HPDE6-E6E7 (cell line): ENCODE data around the gene MGRN1.

Experiments used
- DNase-seq: peaks from one replicate; pipeline ENCODE4 v3.0.0; 2011; ENCODE audit warnings: missing footprints; ENCODE audit errors: extremely low spot score

MGRN1 gene

DNA sequence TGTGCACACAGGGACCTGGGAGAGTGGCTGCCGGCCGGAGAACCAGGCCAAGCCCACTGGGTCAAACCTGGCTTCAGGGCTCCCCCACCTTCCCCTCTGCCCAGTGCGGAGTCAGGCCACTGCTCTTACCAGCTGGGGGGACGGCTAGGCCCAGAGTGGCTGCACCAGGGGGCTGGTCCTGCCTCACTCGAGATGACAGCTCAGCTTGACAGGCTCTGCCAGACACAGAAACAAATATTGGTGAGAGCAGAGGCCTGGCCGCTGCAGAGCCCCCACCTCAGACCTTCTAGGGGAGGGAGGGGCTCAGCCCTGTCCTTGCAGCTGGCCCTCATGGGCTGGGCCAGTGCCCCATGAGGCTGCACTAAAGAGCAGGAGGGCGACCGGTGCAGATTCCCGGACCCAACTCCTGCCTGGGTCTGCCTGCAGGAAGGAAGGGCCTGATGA is 73.2 kb downstream of the MGRN1 start:
- no peak for DNase-seq

GRCh38 chr16:4698321-4699045 is 73.9 kb downstream of the MGRN1 start:
- no peak for DNase-seq

DNA sequence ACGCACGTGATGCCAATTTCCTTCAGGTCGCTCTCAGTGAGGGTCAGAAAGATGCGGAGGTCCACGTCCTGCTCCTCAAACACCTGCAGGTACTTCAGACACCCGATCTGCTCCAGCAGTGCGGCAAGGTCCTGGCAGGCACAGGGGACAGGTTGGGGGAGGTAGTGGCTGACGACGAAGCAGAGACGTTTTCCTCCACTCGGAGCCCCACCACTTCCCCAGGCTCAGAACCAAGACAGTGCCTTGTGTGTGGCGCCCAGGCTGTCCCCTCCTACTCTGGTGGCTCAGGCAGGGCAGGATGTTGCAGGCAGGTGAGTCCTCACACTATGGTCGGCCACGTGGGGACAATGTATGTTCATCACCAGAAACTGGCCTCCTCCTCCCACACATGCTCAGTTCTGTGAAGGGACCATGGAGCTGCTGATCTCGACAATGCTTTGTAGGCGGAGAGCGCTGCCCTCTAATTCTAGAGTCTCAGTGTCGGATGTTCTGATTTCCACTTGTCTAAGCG is 74.5 kb downstream of the MGRN1 start:
- DNase-seq, result no peak

DNA sequence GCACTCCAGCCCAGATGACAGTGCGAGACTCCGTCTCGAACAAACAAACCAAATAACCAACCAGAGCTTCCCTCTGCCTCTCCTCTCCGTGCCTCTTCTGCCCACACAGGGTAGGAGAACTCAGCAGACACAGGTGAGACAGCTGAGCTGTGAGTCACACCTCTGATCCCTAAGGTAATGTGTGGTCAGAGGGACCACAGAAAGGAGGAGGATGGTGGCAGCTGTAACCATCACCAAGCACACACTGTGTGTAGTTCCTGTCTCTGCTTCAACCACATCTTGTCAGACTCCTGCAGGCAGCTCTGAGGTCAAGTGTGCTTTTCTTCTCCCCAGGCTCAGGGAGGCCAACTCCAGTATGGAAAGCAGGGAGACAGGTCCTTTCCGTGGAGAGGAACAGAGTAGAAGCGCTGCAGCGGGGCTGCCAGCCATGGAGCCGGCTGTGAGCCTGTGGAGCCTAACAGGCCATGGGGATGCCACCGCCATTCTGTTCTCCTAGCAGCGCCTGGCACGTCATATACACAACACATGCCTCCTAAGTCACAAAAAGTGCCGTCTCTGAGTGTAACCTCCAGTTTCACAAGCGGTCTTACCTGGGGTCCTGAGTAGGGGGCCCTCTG is 75.9 kb downstream of the MGRN1 start:
- no peak for DNase-seq

- no peak for DNase-seq
Observed at GRCh38 chr16:4700997-4701743, 76.5 kb downstream of the MGRN1 start.

GRCh38 chr16:4701791-4702465 is 77.3 kb downstream of the MGRN1 start:
- DNase-seq, result no peak

DNA sequence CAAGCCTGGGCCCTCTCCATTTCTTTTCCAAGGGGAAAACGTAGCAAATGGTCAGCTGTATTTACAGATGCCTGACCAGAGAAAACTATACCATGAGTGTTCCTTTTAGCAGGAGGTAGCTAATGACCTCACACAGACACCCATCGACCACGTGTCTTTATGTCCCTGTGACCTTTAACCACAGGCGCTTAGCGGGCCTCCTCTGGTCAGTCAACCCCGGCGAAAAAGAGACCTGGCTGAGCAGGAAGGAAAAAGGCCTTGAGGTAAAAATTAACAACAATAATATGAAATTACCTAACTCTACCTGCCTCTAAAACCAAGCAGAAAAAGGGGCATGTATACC is 77.8 kb downstream of the MGRN1 start:
- no peak for DNase-seq

- DNase-seq, result no peak
Observed at GRCh38 chr16:4703906-4704305, 79.3 kb downstream of the MGRN1 start.

GRCh38 chr16:4704491-4704890 is 79.9 kb downstream of the MGRN1 start:
- no peak for DNase-seq

DNA sequence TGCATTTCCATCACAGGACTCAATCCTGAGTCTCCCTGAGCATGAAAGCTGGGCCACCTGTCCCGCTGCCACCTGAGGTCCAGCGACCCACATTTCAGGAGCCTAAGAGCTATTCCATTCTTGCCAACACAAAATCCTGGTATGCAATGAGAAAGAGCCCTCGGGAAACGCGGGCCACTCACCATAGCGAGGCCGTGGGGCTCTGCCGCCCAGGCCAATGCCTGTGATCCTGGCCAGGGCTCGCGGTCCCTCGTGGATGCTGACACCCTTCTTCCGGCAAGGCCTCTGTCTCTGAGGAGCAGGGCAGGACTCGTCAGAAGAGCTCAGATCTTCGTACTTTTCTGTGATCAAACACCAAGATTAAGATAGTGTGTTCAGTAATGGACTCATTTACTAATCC is 80.3 kb downstream of the MGRN1 start:
- no peak for DNase-seq

- no peak for DNase-seq
Observed at GRCh38 chr16:4706871-4707270, 82.2 kb downstream of the MGRN1 start.

- DNase-seq, result no peak
Observed at GRCh38 chr16:4709481-4709880, 84.9 kb downstream of the MGRN1 start.

DNA sequence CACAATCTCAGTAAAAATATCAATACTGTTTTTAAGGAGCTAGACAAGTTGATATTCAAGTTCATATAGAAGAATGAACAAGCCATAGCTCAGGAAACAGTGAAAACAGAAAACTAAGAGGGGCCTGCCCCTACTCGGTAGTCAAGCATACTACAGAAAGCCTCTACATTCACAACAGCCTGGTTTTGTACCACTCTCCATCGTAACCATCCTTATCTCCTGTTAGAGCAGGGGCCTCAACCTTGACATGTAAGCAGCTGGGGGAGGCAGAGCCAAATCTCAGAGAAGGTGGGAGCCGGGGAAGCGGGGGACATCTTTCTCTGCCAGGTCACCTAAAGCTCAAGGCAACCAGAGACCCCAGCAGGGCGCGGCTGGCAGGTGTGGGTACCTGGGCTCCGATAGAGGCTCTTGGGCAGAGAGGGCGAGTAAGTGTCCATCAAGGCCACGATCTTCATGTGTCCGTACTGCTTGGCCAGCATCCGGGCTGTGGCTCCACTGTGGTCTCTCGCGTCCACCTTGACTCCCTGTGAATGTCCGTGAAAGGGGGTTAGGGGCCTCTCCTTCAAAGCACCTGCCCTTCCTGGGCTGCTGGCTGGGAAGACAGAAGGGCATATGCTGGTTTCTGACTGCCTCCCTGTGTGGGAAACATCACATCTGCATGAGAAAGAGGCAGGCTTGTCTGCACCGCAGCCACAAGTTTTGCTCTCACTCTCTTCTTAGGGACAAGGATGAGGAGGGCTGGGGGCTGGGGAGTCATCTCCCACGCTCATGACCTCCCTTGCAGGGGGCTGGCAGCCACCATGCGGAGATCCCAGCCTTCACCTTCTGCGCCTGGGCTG is 89.3 kb downstream of the MGRN1 start:
- DNase-seq, result no peak

DNA sequence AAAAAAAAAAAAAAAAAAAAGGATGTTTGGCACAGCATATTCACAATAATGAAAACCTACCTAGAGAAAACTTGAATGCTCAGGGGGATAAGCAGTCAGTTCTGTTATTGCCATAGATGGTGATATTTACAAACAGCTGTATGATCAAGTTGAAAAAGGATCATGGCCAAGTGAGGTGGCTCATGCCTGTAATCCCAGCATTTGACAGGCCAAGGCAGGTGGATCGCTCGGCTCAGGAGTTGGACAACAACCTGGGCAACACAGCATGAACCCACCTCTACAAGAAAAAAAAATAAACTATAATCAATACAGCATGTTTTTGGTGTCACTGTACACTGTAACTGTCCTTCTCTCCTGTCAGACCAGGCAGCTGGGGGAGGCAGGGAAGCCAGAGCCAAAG is 90.4 kb downstream of the MGRN1 start:
- DNase-seq, result no peak

- DNase-seq, result no peak
Observed at GRCh38 chr16:4718466-4718865, 93.8 kb downstream of the MGRN1 start.

DNA sequence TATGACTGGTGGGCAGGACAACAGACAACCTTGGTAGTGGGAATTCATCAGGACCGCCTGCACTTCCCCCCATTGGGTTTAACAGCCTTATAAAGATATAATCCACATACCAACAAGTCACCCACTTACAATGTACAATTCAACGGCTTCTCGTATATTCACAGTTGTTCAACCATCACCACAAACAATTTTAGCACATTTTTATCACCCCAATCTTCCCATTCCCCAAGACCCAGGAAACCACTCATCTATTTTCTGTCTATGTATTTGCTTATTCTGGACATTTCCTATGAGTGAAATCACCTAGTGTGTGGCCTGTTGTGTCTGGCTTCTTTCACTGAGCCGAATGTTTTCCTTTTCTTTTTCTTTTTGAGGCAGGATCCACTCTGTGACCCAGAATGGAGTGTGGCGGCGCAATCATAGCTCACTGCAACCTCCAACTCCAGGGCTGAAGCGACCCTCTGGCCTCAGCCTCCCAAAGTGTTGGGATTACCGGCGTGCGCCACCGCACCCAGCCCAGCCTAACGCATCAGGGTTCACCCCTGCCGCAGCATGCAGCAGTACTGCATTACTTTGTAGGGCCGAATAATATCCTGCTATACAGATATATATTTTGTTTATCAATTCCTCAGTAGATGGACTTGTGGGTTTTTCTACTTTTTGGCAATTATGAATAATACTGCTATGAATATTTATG is 98.6 kb downstream of the MGRN1 start:
- DNase-seq, result no peak

DNA sequence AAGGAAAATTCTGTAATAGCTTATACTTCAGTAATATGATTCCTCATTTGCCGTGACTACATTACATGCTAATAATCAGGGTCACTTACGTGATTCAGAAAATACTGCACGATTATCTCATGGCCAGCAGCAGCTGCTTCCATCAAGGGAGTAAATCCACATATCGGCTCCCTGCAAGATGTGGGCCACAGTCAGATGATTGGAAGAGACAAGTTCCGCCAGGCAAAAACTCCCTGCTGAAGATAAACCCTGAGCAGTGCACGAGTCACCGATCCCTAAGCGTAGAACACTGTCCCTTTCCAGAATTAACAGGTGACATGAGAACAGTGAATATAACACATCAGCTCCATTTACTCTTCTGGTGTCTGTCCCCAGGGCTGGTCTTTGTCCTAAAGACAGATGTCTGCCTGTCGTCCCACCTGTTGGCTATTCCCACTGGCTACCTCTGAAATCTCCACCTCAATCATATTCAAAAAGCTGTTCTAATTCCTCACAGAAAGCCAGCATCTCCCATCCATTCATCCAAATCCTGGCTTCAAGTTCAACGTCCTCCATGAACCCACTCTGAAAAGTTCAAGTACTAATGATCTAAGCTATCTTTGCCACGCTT is 100.1 kb downstream of the MGRN1 start:
- no peak for DNase-seq

DNA sequence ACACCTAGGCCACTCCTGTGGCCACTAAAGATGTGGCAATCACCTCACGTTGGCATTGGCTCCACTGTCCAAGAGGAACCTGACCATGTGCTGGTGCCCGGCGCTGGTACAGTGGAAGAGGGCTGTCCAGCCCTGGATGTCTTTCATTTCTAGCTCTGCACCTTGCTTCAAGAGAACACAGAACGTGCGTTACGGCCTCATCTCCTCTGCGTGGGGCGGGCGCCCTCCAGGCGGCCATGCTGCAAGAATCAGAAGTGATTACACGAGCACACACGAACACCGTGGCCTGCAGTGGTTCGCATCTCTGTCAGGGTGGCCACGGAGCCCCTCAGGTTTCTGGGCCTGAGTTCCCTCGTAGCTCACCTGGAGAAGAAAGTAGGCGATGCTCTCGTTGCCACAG is 102.0 kb downstream of the MGRN1 start:
- DNase-seq, result no peak

DNA sequence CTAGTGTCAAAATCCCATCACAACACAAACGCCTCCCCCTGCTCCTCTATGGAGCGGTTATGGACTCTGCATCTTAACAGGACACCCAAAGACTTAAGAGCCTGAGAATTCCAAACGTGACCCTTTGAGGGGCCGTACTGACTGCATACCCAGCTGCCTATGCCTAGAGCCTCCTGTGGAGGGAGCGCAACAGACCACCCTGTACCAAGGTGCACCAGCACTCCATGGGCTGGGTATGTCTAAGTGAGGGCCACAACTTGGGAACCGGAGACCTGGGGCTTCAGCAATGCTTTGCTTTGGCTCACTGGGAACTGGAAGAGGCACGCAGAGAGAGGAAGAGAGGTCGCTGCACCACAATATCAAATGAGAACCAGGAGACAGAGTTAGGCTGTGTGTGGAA is 104.0 kb downstream of the MGRN1 start:
- no peak for DNase-seq

GRCh38 chr16:4729876-4730275 is 105.2 kb downstream of the MGRN1 start:
- DNase-seq, result no peak
